Left forelimb (tissue), 1 donor: Measurements from ENCODE around the gene OR4F15.
"Not testable (repeated sequence)": the region's sequence is repeated elsewhere in the genome, so short reads cannot be mapped to it uniquely, and the experiment has no call there.

Source experiments
- DNase-seq: peaks from one replicate; pipeline ENCODE4 v3.0.0-alpha.2; 2018; ENCODE audit warnings: low spot score

The OR4F15 gene

GRCh38 chr15:101811902-101812301, at the start of gene OR4F15:
Gene OR4F15 (plus strand): TSS chr15:101812202. CDS start chr15:101818187, 5,985 bp downstream.
- DNase-seq, result no peak

- DNase-seq, result not testable (repeated sequence)
Observed at GRCh38 chr15:101764669-101765339, 47.2 kb upstream of the OR4F15 start.

- DNase-seq, result not testable (repeated sequence)
Observed at GRCh38 chr15:101765340-101765671, 46.7 kb upstream of the OR4F15 start.

GRCh38 chr15:101765772-101766456, 46.1 kb upstream of the OR4F15 start:
- no peak for DNase-seq

GRCh38 chr15:101767083-101767640, 44.8 kb upstream of the OR4F15 start:
- DNase-seq, result not testable (repeated sequence)

- no peak for DNase-seq
Observed at GRCh38 chr15:101772921-101773320, 39.1 kb upstream of the OR4F15 start.

- DNase-seq, result no peak
Observed at GRCh38 chr15:101773496-101774100, 38.4 kb upstream of the OR4F15 start.

- no peak for DNase-seq
Observed at GRCh38 chr15:101775136-101775535, 36.9 kb upstream of the OR4F15 start.

- DNase-seq, result not testable (repeated sequence)
Observed at GRCh38 chr15:101778576-101778975, 33.4 kb upstream of the OR4F15 start.

GRCh38 chr15:101780225-101780624, 31.8 kb upstream of the OR4F15 start:
- DNase-seq, result not testable (repeated sequence)

GRCh38 chr15:101781928-101782327, 30.1 kb upstream of the OR4F15 start:
- no peak for DNase-seq

GRCh38 chr15:101784644-101785043, 27.4 kb upstream of the OR4F15 start:
- no peak for DNase-seq

- not testable (repeated sequence) for DNase-seq
Observed at GRCh38 chr15:101786422-101786821, 25.6 kb upstream of the OR4F15 start.

- not testable (repeated sequence) for DNase-seq
Observed at GRCh38 chr15:101788001-101788400, 24.0 kb upstream of the OR4F15 start.

GRCh38 chr15:101788503-101789269, 23.3 kb upstream of the OR4F15 start:
- not testable (repeated sequence) for DNase-seq

- not testable (repeated sequence) for DNase-seq
Observed at GRCh38 chr15:101790748-101791147, 21.3 kb upstream of the OR4F15 start.

- DNase-seq, result not testable (repeated sequence)
Observed at GRCh38 chr15:101793981-101794380, 18.0 kb upstream of the OR4F15 start.

GRCh38 chr15:101795455-101795854, 16.5 kb upstream of the OR4F15 start:
- no peak for DNase-seq

- DNase-seq, result no peak
Observed at GRCh38 chr15:101799665-101800064, 12.3 kb upstream of the OR4F15 start.

- no peak for DNase-seq
Observed at GRCh38 chr15:101801048-101801447, 11.0 kb upstream of the OR4F15 start.

GRCh38 chr15:101803209-101803608, 8.8 kb upstream of the OR4F15 start, which contains the start of gene OR4F6:
Gene OR4F6 (plus strand): TSS chr15:101803509. CDS start chr15:101805720, 2,211 bp downstream.
- no peak for DNase-seq

GRCh38 chr15:101803676-101804075, 8.3 kb upstream of the OR4F15 start:
- DNase-seq, result no peak
